Adrenal gland (tissue), 12 donors: ENCODE data around the gene SIMC1. TPM values are rescaled to one million over a fixed set of nuclear protein-coding genes. Genes with fewer than 3 reads are reported as not detected.

ENCODE experiments used
- DNase-seq, 7 donors: peaks; one replicate each; pipeline ENCODE4 v3.0.0-alpha.2; 2019 to 2020
- H3K27ac ChIP-seq, 5 donors: fragments of 200-600 bp; sonication (generic) in 4 of 5; 1 replicate in 3 of 5; 2 replicates in 2 of 5; pipeline versions ENCODE4 v1.5.1 to v1.8.0; 2016 to 2020; ENCODE audit warnings: mild to moderate bottlenecking in 1 of 5
- H3K27me3 ChIP-seq: fragments of 200-600 bp; 2 replicates; pipeline ENCODE4 v1.8.0; 2021
- H3K36me3 ChIP-seq, 2 donors: fragments of 200-600 bp; replicated peaks in 1 of 2; 1 replicate in 1 of 2; 2 replicates in 1 of 2; pipeline versions ENCODE4 v1.5.1 to v1.8.0; 2018 to 2022
- H3K4me1 ChIP-seq, 2 donors: fragments of 200-600 bp; replicated peaks in 1 of 2; 1 replicate in 1 of 2; 2 replicates in 1 of 2; pipeline versions ENCODE4 v1.5.1 to v1.8.0; 2018 to 2021
- H3K4me3 ChIP-seq, 4 donors: fragments of 200-600 bp; sonication (generic) in 3 of 4; one replicate each; pipeline ENCODE4 v1.5.1; 2016 to 2018
- H3K9me3 ChIP-seq, 3 donors: fragments of 200-600 bp; sonication (generic) in 1 of 3; replicated peaks in 1 of 3; 1 replicate in 2 of 3; 2 replicates in 1 of 3; pipeline versions ENCODE4 v1.5.1 to v1.8.0; 2016 to 2021
- POLR2A ChIP-seq, 2 donors: fragments of 450-650 bp; IDR thresholded peaks; one replicate each; pipeline ENCODE4 v1.6.1; 2017; ENCODE audit warnings: antibody characterized with exemption in 2 of 2, mild to moderate bottlenecking in 2 of 2, moderate library complexity in 1 of 2
- WGBS, 4 donors: extraction: QIAGEN DNeasy Blood & Tissue Kit in 2 of 4; methylation state at CpG; one replicate each; pipeline versions ENCODE4 v1.1.5 to v1.1.7; 2013 to 2017; 5-methylcytosine and 5-hydroxymethylcytosine counted together
- intact Hi-C, 2 donors: fragments of 100-400 bp; cut with DNase I; formaldehyde crosslinking; loops; one replicate each; pipeline versions ENCODE4 v1.14.1 to v1.15.0; 2022 to 2023
- polyA plus RNA-seq, 3 donors: library from polyadenylated mRNA; stranded (reverse); fragments of 200-250 nt in 2 of 3; fragments of 350-450 nt in 1 of 3; fragmentation: Illumina TruSeq in 1 of 3; extraction: RNeasy Lipid Tissue Mini Kit (QIAGEN cat#74804) in 1 of 3; gene quantifications; one replicate each; pipeline ENCODE4 v1.2.3, GENCODE V29; 2013 to 2014
- total RNA-seq, 9 donors: library from RNA; depleted of rRNA in 4 of 9; stranded (reverse); fragments of >200 nt in 4 of 9; fragments of 120-200 nt in 1 of 9; fragmentation: NEBNext Ultra II Directional in 1 of 9; extraction: Animal tissue kit (Norgen Biotek cat#: 25700) in 1 of 9; gene quantifications; one replicate each; pipeline versions ENCODE4 v1.1.0 to v1.2.4, GENCODE V29; 2013 to 2023
- TF ChIP-seq, protein P1 (sequence below), 6 experiments: fragments of 450-650 bp in 4 of 6; fragments of 200-600 bp in 2 of 6; sonication (generic) in 1 of 6; IDR thresholded peaks; 1 replicate in 5 of 6; 2 replicates in 1 of 6; pipeline versions ENCODE4 v1.5.1 to v1.8.0; 2016 to 2021; ENCODE audit warnings: antibody characterized with exemption in 6 of 6, mild to moderate bottlenecking in 2 of 6, moderate library complexity in 1 of 6
- donor health status: healthy with polysubstance abuse.
- donor health status: Bipolar disorder and iron deficiency.
- donor health status: DM: yes; HTN: yes; CAD: no.
- donor health status: DM: no; HTN: no; CAD: no.
- donor health status: DM: no; HTN: no; CAD: no.
- donor health status: DM: yes; HTN: yes; CAD: no.

The SIMC1 gene
- total and polyA plus RNA-seq, 12 donors = 25.7 to 85.3 (median 47.7) TPM

- Histone ChIP-seq H3K36me3 (peaks cover 0 to 27% of the 10 kb centered on the region in 2 donors), H3K27ac (no peak overlapping the region)
Measured at GRCh38 chr5:176334031-176334770, 96.0 kb downstream of the SIMC1 start.

GRCh38 chr5:176337913-176338312 is 99.7 kb downstream of the SIMC1 start:
- Histone ChIP-seq H3K9me3 (no peaks in the 10 kb centered on the region), H3K27ac (peak overlapping the region in 2 of 5 donors; percentile 16 to 38), H3K4me3 (no peak overlapping the region), H3K4me1 (peaks cover 5 to 12% of the 10 kb centered on the region in 2 donors), H3K36me3 (peaks cover 5 to 38% of the 10 kb centered on the region in 2 donors), H3K27me3 (no peaks in the 10 kb centered on the region)
- no peak for TF ChIP-seq POLR2A (IDR thresholded peaks at IDR 0.05)
- TF ChIP-seq, protein P1, sequence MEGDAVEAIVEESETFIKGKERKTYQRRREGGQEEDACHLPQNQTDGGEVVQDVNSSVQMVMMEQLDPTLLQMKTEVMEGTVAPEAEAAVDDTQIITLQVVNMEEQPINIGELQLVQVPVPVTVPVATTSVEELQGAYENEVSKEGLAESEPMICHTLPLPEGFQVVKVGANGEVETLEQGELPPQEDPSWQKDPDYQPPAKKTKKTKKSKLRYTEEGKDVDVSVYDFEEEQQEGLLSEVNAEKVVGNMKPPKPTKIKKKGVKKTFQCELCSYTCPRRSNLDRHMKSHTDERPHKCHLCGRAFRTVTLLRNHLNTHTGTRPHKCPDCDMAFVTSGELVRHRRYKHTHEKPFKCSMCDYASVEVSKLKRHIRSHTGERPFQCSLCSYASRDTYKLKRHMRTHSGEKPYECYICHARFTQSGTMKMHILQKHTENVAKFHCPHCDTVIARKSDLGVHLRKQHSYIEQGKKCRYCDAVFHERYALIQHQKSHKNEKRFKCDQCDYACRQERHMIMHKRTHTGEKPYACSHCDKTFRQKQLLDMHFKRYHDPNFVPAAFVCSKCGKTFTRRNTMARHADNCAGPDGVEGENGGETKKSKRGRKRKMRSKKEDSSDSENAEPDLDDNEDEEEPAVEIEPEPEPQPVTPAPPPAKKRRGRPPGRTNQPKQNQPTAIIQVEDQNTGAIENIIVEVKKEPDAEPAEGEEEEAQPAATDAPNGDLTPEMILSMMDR (IDR thresholded peaks at IDR 0.05) = no peak
- peak in 3 of 7 donors; percentile 49 to 70 (median 53) for DNase-seq
- intact Hi-C loops = no loop called here
- WGBS, 4 donors = 17 to 30% (median 23%) methylated on average over 1 of the region's 1 CpG

More at GRCh38 chr5:176334031-176334770, 96.0 kb downstream of the SIMC1 start:
- intact Hi-C loops = no loop called here
- Histone ChIP-seq H3K4me1 (peaks cover 5 to 12% of the 10 kb centered on the region in 2 donors), H3K27me3 (no peaks in the 10 kb centered on the region), H3K4me3 (no peak overlapping the region), H3K9me3 (no peaks in the 10 kb centered on the region)
- TF ChIP-seq, protein P1 (IDR thresholded peaks at IDR 0.05) = no peak
- TF ChIP-seq POLR2A (IDR thresholded peaks at IDR 0.05) = no peak
- DNase-seq = no peak

DNA sequence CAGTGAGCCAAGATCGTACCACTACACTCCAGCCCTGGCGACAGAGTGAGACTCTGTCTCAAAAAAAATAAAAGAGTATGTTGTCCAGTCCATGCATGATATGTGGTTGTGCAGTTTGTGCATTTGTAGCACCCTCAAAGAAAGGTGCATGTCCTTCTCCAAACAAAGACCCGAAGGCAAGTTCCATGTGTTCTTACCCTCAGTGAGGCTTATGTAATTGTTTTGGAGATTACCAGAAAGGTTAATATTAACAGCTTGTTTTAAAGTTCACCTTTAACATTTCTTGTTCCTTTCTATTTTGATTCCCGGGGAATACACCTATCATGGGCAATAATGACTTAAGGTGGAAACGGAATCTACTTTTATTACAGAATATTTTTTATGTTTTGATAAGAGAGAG is 101.1 kb downstream of the SIMC1 start:
- H3K36me3 ChIP-seq = peaks cover 5 to 39% of the 10 kb centered on the region in 2 donors
- H3K27me3 ChIP-seq = no peaks in the 10 kb centered on the region
- no peak for TF ChIP-seq POLR2A (IDR thresholded peaks at IDR 0.05)
- TF ChIP-seq, protein P1 (IDR thresholded peaks at IDR 0.05) = no peak
- H3K27ac ChIP-seq = no peak overlapping the region
- whole genome bisulfite sequencing, 4 donors = 93 to 97% (median 95%) methylated on average over 5 of the region's 5 CpGs
- intact Hi-C loops = no loop called here
- no peak overlapping the region for H3K4me3 ChIP-seq
- DNase-seq = no peak
- H3K9me3 ChIP-seq = no peaks in the 10 kb centered on the region
- H3K4me1 ChIP-seq = peaks cover 5 to 12% of the 10 kb centered on the region in 2 donors

GRCh38 chr5:176341325-176342157 is 103.3 kb downstream of the SIMC1 start:
- intact Hi-C loops = no loop called here
- Histone ChIP-seq H3K4me3 (no peak overlapping the region), H3K27me3 (no peaks in the 10 kb centered on the region), H3K4me1 (peaks cover 5 to 12% of the 10 kb centered on the region in 2 donors), H3K36me3 (peaks cover 5 to 57% of the 10 kb centered on the region in 2 donors), H3K9me3 (no peaks in the 10 kb centered on the region), H3K27ac (no peak overlapping the region)
- no peak for DNase-seq
- TF ChIP-seq, protein P1 (IDR thresholded peaks at IDR 0.05) = no peak
- no peak for TF ChIP-seq POLR2A (IDR thresholded peaks at IDR 0.05)
- 58 to 90% (median 82%) methylated on average over 2 of the region's 2 CpGs for WGBS, 4 donors
